Superior temporal gyrus (tissue), 1 donor: ENCODE results near the gene ELF5.

ENCODE experiments used
- DNase-seq: peaks from one replicate; pipeline ENCODE4 v3.0.0-alpha.2; 2016; ENCODE audit errors: extremely low spot score

Gene ELF5

GRCh38 chr11:34522188-34522587 lies 8.6 kb upstream of the ELF5 start:
- no peak for DNase-seq

GRCh38 chr11:34521265-34521664 lies 7.7 kb upstream of the ELF5 start:
- no peak for DNase-seq

- DNase-seq: no peak
Measured at GRCh38 chr11:34519595-34520235, 6.1 kb upstream of the ELF5 start.

- DNase-seq: no peak
Measured at GRCh38 chr11:34516247-34517040, 2.9 kb upstream of the ELF5 start.

- DNase-seq: no peak
Measured at GRCh38 chr11:34514597-34514996, 1.0 kb upstream of the ELF5 start.

GRCh38 chr11:34512840-34513681 lies 533 bp downstream of the ELF5 start:
- DNase-seq: peak; percentile 63

GRCh38 chr11:34510673-34511072 lies 2.9 kb downstream of the ELF5 start:
- DNase-seq: no peak

- no peak for DNase-seq
Measured at GRCh38 chr11:34510218-34510617, 3.4 kb downstream of the ELF5 start.

- no peak for DNase-seq
Measured at GRCh38 chr11:34509336-34509876, 4.2 kb downstream of the ELF5 start.

GRCh38 chr11:34508524-34508923 lies 5.1 kb downstream of the ELF5 start:
- no peak for DNase-seq

- DNase-seq: no peak
Measured at GRCh38 chr11:34507610-34508009, 6.0 kb downstream of the ELF5 start.

- no peak for DNase-seq
Measured at GRCh38 chr11:34507156-34507555, 6.4 kb downstream of the ELF5 start.

GRCh38 chr11:34505874-34506273 lies 7.7 kb downstream of the ELF5 start:
- DNase-seq: no peak

GRCh38 chr11:34502949-34503348 lies 10.6 kb downstream of the ELF5 start:
- no peak for DNase-seq

GRCh38 chr11:34501949-34502348 lies 11.6 kb downstream of the ELF5 start:
- DNase-seq: no peak

- DNase-seq: no peak
Measured at GRCh38 chr11:34501500-34501899, 12.1 kb downstream of the ELF5 start.

GRCh38 chr11:34499719-34500500 lies 13.7 kb downstream of the ELF5 start:
- DNase-seq: no peak

GRCh38 chr11:34495724-34496377 lies 17.7 kb downstream of the ELF5 start:
- DNase-seq: no peak

- DNase-seq: no peak
Measured at GRCh38 chr11:34495239-34495723, 18.3 kb downstream of the ELF5 start.

- DNase-seq: no peak
Measured at GRCh38 chr11:34493926-34494595, 19.5 kb downstream of the ELF5 start.
